ENCODE measurements around the gene MBTPS1.
A peak's percentile ranks its signal among the peaks of the same experiment; 100 is the strongest.

The MBTPS1 gene

DNA sequence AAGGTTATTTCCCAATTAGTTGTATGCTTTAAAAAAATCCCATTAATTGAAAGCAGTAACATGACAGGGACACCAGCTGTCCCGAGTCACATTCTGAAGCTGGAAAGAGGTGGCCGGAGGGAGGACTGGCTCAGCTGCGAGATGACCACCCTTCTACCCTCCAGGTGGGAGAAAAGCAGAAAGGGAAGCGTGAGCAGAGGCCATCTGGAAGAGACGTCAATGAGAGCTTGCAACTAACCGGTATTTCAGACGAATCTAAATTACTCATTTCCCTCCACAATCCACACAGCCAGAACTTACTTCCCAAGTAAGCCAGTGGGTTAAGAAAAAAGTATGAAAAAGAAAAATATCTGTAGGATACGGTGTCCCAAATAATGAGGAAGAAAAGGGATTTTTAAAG is 45.6 kb downstream of the MBTPS1 start:
- peak in 3 of 4 experiments; percentile 25 to 38 (median 32) for DNase-seq

DNA sequence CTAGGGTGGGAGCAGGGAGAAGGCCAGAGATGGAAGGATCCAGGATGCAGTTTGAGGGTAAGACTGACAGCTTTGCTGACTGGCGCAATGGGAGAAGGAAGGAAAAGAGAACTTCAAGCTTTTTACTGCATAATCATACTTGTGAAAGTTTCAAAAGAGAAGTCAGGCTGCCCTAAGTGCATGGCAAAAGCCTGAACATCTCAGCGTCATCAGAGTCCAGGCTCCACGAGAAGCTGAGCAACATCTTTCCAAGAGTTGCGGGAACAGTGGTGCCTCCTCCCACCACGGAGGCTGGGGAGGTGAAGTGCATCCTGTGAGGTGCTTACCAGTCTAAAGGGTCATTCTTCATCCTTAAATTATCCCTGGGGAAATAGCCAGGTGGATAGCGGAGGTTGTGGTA is 47.2 kb downstream of the MBTPS1 start:
- peak; percentile 84 to 94 (median 91) for DNase-seq

DNA sequence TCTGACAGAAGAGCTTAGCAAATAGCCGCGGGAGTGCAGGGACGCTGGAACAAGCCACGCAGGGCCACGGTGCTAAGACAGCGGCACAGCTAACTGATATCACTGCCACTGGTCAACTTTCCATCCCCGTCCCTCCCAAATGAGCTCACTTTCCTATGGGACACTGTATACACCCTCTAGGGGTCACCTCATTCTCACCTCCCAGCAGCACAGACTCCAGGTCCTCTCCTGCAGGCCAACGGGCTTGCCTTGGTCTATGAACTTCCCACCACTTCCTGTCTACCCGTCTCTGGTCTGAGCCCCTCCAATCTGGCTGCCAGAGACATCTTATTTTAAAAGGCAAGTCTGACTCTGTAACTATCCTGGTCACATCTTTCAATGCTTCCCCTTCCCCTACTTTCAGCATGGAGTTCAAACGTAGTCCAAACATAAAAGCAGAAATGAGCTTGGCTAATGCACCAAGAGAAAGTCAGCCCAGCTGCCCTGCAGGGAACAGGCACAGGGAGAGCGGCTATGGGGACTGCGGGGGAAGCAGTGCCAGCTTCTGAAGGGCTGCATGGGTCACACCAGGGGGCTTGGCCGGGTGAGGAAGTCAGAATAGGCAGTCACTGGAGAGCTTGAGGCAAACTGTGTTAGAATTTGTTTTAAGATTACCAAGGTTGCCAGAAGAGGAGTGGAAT is 47.8 kb downstream of the MBTPS1 start:
- DNase-seq: peak; percentile 80 to 89 (median 86)

DNA sequence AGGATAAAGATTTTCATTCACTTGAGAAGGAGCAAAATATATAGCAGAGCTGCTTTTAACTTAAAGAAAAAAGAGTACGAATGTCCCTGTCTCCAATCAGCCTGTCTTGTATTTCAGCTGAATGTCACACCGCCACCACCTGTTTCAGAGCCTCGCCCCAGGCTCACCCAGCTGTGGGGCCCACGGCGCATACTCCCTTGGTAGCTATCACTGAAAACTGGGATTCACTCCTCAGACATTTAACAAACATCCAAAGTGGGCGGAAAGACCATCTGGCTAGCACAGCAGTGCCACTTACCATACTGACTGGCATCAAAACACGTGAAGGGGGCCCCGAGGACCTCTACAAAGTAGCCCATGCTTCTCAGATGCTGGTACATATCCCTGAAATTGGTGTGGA is 48.7 kb downstream of the MBTPS1 start:
- DNase-seq: no peak

DNA sequence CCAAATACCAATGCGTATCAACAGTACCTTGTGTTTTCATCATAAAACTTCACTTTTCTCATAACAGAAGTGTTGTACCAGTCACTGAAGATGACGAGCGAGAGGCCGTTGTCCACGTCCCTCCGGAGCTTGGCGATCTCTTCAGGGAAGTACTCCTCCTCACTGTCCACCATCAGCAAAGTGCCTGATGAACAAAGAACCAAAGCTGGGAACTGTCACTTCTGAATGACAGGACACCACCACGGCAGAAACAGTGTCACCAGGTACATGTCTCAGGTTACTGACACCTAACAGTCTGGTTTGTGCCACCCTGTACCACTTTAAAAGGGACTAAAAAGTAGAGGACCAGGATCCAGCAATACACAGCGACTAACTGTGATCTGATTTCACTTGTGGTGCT is 49.1 kb downstream of the MBTPS1 start:
- no peak for DNase-seq

DNA sequence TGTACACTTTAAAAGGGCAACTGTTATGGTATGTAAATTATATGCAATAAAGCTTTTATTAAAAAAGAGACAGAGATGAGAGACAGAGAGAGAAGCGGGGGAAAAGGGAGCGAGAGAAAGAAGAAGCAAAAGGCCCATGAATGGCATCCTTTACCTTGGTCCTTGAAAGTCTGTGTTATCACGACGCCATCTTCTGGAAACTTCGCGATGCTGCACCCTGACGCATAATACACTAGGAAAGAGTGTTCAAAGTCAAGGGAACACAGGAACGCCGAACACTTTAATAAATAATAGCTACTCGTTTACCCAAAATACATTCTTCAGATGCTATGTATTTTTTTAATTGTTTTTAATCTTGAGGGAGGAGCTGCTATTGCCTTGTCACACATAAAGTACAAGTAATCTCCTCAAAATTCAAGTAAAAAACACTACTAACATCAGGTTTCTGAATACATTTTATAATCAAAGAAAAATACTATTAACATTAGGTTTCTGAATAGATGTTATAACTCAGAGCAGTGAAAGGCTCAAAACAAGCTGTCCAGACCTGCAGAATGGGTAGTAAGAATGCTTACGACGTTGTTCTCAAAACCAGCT is 51.1 kb downstream of the MBTPS1 start:
- DNase-seq: peak; percentile 59 to 70 (median 64)

DNA sequence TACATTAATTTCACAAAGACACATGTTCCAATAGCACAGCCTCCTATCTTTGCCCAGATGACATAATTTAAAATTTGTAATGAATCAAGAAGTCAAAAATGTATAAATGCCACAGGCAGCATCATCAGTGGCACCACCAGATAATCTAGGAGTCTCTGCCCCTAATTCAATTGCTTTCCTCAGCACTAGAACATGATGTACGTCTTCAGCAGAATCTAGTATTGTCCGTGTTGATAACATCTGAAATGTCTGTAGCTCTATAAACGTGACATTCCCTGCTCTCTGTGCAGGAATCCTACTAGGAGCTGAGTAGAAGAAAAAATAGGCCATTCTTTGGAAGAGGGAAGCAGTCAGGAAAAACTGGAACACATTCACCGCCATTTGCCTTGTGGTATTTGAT is 52.8 kb downstream of the MBTPS1 start:
- no peak for DNase-seq

DNA sequence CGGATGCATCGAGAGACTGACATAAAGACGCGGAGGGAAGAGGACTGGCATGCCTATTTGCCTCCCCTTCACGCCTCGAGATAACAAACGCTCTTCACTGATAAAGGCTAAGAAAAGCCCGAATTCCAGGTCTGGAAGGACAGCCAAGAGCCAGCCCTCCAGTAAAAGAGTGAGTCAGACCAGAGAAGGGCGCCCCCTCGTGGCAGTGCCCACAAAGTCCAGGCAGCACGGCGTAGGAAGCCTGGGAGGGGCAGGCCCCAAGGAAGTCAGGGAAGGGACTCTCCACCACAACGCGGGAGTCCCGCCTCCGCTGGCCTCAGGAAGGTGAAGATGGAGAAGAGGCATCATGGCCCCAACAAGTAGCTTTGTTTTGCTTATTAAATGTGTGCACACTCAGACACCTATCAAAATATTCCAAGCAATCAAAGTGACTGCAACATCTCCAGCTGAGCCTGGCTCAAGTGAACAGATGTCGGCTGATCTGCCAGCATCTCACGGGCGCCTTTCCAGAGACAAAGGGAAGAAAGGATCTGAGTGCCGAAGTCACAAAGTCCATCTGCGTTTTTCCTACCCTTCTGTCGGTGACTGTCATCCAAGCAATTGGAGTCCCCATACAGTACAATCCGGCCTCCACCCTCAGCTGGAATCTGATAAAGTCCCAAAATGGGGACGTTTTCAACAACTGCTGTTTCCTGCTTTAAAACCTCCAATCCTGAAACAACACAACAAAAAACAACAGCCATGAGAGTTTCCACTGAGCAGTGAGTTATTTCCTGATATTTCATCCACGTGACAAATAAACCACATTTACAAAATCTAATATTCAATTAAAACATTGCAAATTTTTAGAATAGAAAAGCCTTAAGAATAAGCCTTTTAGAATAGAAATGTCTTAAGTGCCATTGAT is 53.8 kb downstream of the MBTPS1 start:
- peak; percentile 75 to 90 (median 83) for DNase-seq

DNA sequence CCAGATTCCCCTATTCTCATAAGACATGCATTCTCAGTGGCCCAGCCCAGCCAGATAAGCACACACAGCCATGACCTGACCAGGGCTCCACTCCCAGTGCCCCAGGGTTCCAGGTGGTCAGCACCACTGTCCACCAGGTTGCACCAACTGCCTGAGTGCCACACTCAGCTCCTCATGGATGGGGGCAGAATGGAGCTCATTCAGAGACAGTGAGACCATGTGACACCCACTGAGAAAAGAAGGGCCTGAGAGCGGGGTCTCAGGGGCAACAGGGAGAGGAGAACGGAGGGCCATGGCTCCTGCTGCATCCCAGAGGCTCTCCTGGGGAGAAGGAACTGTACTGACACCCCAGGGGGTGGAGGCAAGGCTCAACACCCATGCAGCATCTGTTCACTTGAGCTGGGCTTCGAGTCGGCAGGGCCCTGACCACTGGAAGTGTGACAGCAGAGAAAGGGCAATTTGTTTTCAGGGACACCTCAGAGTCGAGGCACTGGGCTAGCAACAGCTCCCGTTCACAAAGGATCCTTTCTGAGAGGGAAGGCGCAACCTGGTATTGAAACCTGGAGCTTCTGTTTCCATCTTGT is 55.4 kb downstream of the MBTPS1 start:
- DNase-seq: no peak

DNA sequence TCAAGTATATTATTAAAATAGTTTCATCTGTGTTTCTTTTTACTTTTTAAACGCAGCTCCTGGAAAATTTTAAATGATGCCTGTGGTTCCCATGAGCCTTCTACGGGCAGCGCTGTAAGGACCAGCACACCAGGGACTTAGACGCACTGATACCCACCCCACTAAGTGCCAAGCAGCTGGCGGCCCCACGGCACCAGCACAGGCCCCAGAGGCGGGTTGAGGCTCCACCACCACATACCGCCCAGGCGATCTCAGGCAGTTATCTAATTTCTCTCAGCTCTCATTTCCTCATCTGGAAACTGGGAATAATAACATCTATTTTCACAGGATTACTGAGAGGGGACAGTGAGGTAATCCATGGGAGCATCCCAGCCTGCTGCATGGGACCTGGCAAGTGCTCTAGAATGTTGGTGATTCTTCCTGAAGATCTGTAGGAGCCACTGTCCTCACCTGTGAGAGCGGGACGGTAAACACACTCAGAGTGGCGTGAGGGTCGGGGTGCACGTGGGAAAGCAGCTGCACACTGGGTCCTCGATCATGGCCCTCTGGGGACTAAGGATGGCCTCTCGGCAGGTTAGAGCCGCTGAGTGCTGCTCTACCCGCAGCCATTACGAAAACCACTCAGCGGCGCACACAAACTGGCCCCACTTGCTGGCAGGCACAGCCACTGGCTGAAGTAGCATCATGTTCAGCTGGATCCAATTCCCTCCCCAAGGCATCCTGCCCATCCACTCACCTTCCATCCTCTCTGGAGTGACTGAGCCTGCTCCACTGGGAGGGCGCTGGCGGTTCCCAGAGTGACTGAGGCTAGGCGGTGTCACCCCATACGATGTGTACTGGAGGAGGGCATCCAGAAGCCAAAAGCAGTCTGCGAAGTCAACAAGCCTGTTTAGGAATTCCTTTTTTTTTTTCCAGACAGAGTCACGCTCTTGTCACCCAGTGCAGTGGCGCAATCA is 56.5 kb downstream of the MBTPS1 start:
- DNase-seq: no peak

DNA sequence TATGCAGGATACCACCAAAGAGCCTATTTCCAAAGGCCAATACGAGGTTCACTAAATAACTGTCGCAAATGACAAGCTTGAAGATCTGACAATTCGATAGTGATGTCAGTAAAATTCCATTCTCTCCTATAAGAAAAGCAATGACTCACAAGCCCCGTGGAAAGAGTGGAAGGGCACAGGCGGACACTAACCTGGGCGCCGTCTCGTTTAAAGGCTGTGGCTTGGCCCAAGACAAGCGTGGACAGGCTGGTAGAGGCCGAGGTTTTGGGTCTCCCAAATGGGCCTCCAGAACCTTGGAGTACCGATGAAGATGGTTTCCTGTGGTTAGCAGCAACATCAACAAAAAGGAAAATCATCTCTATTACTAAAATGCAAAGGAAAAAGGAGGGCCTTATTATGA is 57.6 kb downstream of the MBTPS1 start:
- DNase-seq: no peak

DNA sequence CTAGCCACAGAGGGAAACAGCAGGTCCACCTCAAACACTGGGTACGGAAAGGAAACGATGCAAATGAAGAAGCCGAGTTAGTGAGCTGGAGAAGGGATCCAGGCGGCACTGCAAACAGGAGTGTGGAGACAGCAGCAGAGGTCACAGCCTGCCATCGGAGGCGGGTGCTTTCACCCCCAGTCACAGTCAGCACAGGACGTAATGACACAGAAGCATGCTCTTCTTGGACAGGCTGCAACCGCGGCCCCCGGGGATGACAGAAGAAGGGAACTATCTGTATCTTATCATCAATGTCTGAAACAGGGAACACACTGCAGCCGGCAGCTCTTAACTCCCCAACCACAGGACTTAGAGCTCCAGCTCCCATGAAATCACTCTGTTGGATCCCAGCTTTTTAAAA is 58.1 kb downstream of the MBTPS1 start:
- DNase-seq: no peak

DNA sequence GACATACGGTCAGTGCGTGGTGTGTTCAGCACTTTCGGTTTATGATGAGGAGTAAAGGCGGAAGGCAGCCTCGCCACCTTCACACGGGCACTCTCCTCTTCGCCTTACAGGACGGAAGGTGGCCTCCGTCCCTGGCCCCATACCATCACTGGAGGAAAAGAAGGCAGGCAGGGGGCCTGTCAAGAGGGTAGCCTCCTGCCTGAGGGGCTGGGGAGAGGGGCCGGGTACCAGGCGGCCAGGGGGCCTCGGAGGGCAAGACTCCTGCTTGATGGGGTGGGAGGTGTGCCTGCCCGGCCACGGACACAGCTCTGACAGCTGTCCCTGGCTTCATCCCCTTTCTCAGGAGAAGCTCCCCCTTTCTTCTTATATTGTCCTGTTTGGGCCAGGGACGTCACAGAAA is 58.5 kb downstream of the MBTPS1 start:
- no peak for DNase-seq

DNA sequence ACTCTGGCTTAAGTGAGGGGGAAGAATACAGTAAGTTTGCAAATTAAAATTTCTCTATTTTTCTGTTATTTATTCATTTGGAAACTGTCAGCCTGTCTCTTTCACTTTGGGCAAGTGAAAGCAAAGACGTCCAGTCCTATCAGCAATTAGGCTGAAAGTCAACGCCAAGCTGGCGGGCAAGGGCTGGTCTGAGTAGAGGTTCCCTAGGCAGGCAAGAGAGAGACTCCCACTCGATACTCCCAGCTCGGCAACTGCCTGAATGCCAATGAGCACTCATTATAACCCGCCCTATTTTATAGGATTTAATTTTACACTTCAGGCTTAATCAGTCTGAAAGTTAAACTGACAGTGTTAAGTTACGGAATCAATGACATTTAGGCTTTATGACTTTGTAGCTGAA is 59.8 kb downstream of the MBTPS1 start:
- DNase-seq: no peak

DNA sequence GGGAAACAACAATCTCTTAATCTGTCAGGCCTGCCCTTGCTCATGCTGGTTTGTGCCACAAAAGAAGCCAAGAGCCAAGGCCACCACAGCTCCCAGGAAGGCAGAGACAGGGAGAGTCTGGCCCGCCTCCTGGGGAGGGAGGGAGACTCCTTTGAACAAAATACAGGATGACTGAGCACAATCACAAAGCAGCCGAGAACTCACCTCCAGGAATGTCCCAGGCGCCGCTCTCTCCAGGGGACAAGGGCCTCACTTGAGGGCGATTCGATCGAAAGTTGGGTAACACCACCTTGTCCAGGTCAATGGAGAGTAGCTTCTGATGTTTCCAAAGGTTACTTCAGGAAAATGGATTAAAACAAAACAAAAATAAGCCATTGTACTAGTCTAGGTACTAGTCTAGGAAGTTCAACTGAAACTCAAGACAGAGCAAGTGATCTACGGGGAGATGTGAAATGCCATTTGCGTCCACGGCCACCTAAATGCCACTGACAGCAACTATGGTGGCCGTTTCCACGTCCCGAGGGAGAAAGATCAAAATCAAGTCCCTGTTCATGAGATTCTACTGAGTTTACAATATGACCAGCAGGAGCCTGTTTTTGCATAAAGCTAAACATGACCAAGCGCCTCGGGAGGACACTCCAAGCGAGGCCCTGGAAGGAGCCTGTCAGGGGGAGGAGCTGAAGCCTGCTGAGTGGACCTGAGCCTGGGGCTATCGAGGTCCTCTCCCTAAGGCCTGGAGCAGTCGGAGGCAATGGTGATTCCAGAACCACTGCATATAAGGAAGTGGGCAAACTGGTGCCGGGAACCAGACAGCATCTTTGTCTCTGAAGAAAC is 60.7 kb downstream of the MBTPS1 start:
- no peak for DNase-seq

DNA sequence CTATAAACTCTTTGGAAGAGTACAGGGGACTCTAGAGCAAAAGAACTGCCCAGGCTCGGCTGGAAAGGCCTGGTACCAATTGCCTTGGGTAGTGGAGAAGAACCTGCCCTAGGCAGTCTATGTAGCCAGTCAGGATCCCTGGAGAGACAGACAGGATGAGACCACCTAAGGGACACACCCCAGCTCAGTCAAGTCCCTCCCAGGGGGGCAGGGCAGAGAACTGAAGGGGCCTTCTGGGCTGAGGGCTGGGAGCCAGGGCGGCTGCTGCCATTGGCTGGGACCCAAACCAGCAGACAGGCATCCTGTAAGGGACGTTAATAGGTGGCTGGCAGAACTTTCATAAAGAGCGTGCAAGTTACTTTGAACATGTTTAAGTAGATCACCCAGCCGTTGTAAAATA is 61.4 kb downstream of the MBTPS1 start:
- no peak for DNase-seq

DNA sequence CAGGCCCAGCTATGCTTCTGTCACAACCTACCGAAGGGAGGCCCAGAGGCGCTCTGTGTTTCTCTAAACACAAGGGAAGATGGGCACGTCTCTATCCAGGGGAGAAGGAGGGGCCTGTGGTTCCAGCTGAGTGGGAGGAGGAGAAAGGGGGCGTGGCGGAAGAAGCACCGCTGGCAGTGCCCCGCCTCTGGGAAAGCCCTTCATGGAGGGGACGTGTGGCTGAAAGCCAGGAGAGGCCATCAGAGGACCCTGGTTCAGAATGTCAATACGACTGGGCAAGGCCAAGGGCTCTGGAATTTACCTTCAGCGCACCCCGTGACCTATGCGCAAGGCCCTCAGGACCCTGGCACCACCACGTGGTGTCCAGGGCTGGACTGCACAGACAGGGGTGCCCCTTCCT is 61.8 kb downstream of the MBTPS1 start:
- no peak for DNase-seq

DNA sequence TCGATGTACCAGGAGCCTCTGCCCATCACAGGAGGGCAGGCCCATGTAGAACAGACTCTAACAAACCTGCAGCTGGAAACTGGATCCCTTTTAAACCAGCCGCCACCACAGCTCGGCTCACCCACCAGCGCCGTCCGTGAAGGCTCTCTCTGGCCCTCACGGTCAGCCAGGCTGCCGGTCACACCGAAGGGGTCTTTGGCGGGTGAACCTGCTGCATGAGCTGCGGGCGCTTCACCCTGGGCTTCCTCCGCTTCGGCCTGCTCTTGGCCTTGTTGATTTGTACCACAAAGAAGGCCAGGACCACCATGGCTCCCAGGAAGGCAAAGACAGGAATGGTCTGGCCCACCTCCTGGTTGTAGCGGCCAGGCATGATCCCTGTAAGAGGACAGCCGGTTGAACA is 62.5 kb downstream of the MBTPS1 start:
- DNase-seq: no peak

DNA sequence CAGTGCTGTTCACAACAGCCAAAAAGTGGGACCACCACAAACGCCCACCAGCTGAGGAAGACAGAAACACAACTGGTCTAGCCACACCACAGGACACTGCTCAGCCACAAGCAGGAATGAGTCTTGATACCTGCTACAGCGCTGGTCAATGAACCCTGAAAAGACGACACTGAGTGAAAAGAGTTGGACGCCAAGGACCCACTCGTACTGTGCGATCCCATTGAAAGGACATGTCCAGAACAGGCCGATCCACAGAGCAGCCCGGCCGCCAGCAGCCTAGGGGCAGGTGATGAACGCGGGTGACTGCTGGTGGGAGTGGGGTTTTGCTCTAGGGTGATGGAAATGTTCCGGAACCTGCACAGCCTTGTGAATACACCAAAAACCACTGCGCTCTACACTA is 63.5 kb downstream of the MBTPS1 start:
- DNase-seq: no peak

DNA sequence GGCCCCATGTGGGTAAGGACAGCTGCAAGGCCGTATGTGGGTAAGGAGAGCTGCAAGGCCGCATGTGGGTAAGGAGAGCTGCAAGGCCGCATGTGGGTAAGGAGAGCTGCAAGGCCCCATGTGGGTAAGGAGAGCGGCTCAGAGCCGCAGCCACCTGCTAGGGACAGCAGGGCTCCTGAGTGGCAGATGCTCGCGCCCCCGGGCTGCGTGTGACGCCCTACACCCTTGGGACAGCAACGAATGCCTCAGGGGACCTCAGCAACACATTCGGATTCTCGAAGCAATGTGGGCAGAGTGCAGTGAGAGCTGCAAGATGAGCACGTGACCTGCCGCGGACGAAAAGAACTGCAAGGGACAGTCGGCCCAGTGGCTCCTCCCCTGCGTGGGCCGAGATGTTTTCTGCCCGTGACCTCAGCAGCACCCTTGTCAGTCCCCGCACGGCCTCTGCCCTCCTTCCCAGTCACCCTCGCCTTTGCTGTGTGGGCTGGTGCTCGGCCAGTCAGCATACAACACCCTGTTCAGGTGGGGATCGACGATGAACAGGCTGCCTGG is 64.6 kb downstream of the MBTPS1 start:
- no peak for DNase-seq

DNA sequence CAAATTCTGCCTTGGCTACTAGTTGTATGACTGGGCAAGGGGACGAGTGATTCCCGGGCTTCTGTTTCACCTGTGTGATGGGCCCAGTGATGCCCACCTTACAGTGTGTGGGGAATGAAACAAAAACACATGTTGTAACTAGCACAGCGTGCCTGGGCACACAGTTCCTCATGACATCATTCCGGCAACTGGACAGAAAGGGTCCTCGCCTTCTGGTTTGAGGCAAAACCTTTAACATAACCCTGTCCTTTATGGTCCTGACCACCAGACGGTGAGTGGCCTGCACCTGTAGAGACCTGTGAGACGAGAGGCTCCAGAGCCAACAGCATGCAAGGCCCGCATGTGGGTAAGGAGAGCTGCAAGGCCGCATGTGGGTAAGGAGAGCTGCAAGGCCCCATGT is 66.4 kb downstream of the MBTPS1 start:
- no peak for DNase-seq
